WI38 (cell line): ENCODE data around the gene CHADL.

Source experiments
- H3K4me3 ChIP-seq: 2 replicates; pipeline ENCODE4 v1.5.1; 2011; ENCODE audit warnings: low read depth, mild to moderate bottlenecking, control low read depth, low read length
- CTCF ChIP-seq: IDR thresholded peaks from 2 replicates; pipeline ENCODE4 v1.5.1; 2012; ENCODE audit warnings: low read depth, mild to moderate bottlenecking, control low read depth, low read length

Gene CHADL

DNA sequence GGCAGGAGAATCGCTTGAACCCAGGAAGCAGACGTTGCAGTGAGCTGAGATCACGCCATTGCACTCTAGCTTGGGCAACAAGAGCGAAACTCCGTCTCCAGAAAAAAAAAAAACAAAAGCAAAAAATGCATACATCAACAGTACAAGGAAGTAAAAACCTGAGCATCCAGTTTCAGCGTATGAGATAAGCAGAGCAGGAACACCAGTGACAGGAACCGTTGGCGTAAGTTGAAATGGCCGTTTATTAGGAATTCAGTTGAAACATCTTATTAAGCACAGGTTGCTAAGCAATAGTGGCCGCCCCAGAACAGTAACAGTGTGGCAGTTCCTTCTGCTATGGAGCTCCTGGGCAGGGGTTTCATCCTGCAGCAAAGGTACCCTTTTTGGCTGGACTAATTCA is 39.6 kb downstream of the CHADL start:
- TF ChIP-seq CTCF: no peak
- H3K4me3 ChIP-seq: no peak overlapping the region

GRCh38 chr22:41198027-41198580 is 42.6 kb downstream of the CHADL start:
- no peak for TF ChIP-seq CTCF
- peak overlapping the region; percentile 69 for H3K4me3 ChIP-seq

- TF ChIP-seq CTCF: no peak
- H3K4me3 ChIP-seq: peak overlapping the region; percentile 69
Measured at GRCh38 chr22:41197038-41197972, 43.4 kb downstream of the CHADL start.

DNA sequence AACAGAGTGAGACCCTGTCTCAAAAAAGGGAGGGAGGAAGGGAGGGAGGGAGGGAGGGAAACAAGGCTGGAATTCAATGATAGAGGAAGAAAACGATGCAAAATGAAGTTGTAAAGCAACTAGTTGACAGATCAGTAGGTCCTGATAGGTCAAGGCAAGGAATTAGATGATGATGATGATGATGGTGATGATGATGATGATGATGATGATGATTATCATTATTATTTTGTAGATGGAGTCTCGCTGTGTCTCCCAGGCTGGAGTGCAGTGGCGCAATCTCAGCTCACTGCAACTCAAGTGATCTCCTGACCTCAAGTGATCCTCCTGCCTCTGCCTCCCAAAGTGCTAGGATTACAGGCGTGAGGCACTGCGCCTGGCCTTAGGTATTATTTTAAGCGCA is 46.9 kb downstream of the CHADL start:
- TF ChIP-seq CTCF: no peak

DNA sequence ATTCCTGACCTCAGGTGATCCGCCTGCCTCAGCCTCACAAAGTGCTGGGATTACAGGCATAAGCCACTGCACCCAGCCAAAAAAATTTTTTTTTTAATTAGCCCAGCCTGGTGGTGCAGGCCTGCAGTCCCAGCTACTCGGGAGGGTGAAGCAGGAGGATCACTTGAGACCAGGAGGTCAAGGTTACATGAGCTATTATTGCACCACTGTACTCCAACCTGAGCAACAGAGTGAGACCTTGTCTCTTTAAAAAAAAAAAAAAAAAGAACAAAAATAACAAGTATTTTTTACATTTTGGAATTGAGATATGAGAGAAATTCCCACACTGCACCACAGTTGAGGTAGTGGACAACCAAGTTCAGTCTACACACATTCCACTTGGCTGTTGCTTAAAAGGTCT is 49.3 kb downstream of the CHADL start:
- no peak for TF ChIP-seq CTCF
- H3K4me3 ChIP-seq: no peak overlapping the region

More for the DNA sequence above, 46.9 kb downstream of the CHADL start:
- H3K4me3 ChIP-seq: no peak overlapping the region

- H3K4me3 ChIP-seq: no peak overlapping the region
Measured at GRCh38 chr22:41184679-41185078, 56.1 kb downstream of the CHADL start.

More at GRCh38 chr22:41184679-41185078, 56.1 kb downstream of the CHADL start:
- no peak for TF ChIP-seq CTCF
